ENCODE results near the gene TUBB3.
"Not testable (repeated sequence)": the region's sequence is repeated elsewhere in the genome, so short reads cannot be mapped to it uniquely, and the experiment has no call there.

- TF ChIP-seq CTCF (conservative IDR thresholded peaks at IDR 0.05; ENCODE audit: low read depth, low read length); RAD21 (IDR thresholded peaks at IDR 0.05; ENCODE audit: low read length); POLR2A (IDR thresholded peaks at IDR 0.05; ENCODE audit: low read depth, low read length); MAFK (IDR thresholded peaks at IDR 0.05; ENCODE audit: low read depth, low read length); RCOR1 (IDR thresholded peaks at IDR 0.05; ENCODE audit: insufficient replicate concordance, low read length); CEBPB (IDR thresholded peaks at IDR 0.05; ENCODE audit: low read depth, low read length); CHD1 (IDR thresholded peaks at IDR 0.05; ENCODE audit: low read depth, low read length); MAZ (IDR thresholded peaks at IDR 0.05; ENCODE audit: borderline replicate concordance, low read depth, low read length); MXI1 (IDR thresholded peaks at IDR 0.05; ENCODE audit: borderline replicate concordance, low read depth, low read length); RFX5 (IDR thresholded peaks at IDR 0.05; ENCODE audit: low read depth, low read length); BHLHE40 (IDR thresholded peaks at IDR 0.05; ENCODE audit: low read depth, low read length): not testable (repeated sequence)
- TF ChIP-seq, protein P1, sequence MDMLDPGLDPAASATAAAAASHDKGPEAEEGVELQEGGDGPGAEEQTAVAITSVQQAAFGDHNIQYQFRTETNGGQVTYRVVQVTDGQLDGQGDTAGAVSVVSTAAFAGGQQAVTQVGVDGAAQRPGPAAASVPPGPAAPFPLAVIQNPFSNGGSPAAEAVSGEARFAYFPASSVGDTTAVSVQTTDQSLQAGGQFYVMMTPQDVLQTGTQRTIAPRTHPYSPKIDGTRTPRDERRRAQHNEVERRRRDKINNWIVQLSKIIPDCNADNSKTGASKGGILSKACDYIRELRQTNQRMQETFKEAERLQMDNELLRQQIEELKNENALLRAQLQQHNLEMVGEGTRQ (IDR thresholded peaks at IDR 0.05; ENCODE audit: low read depth, low read length) = not testable (repeated sequence)
Measured at GRCh38 chr16:89935620-89936019, 12.5 kb downstream of the TUBB3 start.

All from IMR-90 (cell line).